Fibroblast of gingiva (primary cell): ENCODE data around the gene VWA3B.
"Not testable (repeated sequence)": the region's sequence is repeated elsewhere in the genome, so short reads cannot be mapped to it uniquely, and the experiment has no call there.

Experiments used
- DNase-seq: peaks from one replicate; pipeline ENCODE4 v3.0.0-alpha.2; 2011; ENCODE audit warnings: low read depth

The VWA3B gene

GRCh38 chr2:98086491-98087446 is at the start of gene VWA3B:
Gene VWA3B, plus strand, starts transcription at chr2:98087167. Its CDS starts 5,926 bp downstream, at chr2:98093093.
- peak; percentile 18 for DNase-seq

DNA sequence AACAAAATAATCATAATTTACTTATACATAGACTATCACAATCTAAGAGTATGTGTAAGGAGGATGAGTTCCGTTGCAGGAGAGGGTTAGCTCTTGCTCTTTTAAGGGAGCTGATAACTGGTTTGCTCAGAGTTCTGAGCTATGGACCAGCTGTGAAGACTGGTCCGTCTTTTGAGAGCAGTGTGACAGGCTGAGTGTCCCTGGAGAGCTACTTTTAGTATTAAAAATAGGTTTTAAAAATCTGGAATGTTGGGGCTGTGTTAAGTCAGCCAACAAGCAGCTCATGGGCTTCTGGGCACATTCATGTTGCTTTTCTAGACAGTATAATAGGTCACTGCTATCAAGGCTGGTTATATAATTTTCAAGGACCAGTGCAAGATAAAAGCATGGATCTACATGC is 49.8 kb upstream of the VWA3B start:
- no peak for DNase-seq

DNA sequence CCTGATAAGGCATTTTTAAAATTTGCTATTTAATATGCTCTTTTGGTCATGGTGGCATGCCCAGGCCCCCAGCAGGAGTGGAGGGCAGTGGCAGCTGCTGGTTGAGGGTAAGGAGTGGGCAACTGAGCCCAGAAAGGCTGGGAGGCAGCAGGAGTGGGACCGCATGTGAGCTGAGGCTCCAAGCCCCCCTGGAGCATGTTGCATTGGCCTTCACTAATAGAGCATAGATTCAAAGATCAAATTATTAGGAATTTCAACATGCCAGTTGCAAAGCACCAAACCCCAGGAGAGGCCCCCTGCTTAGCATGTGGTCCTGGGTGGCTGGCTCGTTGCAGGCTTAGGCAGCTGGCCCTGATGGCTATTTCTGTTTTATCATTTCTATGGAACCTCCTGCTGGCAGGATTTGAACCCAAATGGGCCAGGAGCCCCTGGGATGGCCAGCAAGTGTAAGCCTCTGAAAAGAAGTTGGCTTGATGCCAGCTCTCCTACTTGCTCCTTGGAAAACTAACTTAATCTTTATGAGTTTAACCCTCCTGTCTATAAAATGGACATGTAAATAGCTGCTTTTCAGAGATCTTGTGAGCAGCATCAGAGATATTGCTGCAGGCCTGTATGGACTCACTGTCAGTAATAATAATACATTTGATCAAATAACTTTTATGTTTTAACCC is 49.2 kb upstream of the VWA3B start:
- no peak for DNase-seq

- DNase-seq: no peak
Observed at GRCh38 chr2:98039085-98039756, 47.7 kb upstream of the VWA3B start.

- no peak for DNase-seq
Observed at GRCh38 chr2:98040331-98040939, 46.5 kb upstream of the VWA3B start.

- no peak for DNase-seq
Observed at GRCh38 chr2:98043101-98043500, 43.9 kb upstream of the VWA3B start.

DNA sequence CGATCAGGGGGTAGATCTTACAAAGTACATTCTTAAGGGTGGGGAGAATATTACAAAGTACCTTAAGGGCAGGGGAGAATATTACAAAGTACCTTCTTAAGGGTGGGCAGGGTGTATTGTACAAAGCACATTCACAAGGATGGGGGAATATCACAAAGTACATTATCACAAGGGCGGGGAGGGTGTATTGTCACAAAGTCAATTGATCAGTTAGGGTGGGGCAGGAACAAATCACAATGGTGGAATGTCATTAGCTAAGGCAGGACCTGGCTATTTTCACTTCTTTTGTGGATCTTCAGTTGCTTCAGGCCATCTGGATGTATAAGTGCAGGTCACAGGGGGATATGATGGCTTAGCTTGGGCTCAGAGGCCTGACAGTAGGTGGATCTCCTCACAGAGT is 42.2 kb upstream of the VWA3B start:
- DNase-seq: not testable (repeated sequence)

GRCh38 chr2:98050070-98050469 is 36.9 kb upstream of the VWA3B start:
- no peak for DNase-seq

DNA sequence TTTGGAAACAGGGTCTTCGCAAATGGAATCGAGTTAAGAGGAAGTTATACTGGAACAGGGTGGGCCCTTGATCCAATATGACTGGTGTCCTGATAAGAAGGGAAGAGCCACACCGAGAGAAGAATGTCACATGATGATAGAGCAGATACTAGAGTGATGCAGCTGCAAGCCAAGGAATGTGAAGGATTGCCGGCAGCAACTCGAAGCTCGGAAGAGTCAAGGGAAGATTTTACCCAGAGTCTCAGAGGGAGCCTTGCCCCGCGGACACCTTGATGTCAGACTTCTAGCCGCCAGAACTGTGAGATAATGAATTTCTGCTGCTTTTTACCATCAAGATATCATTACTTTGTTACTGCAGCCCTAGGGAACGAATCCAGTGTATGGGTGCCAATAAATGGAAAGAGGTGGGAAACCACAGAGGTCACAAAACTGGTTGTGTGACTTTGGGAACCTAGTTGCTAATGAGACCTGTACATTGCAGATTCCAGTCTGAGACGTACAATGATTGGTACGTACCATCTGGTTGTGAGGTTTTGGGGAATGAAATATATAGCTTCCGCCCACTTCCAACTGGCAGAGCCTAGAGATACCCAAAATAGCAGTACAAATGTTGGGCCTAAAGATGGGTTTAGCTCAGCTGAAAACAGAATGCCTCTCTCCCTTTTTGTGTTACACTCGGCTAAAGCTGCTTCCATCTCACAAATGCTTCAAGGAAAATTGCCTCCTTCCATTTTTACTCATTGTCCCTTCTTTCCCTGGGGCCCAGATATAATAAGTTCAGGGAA is 28.6 kb upstream of the VWA3B start:
- no peak for DNase-seq

DNA sequence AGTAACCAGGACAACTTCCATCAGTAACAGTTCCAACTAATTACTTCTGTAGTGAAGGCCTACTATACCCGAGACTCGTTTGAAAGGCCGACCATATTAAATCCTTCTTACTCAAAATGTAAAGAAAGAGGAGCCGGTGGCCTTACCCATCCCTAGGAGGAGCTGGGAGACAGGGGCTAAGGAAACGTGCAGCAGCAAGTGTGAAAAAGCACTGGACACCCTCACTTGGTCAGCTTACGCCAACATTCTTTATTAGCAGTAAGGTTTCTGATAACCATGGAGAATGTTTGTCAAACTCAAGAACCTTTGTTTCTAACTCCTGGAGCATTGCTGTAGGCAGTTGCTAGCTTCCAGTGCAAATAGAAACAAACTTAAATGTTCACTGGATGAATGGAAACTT is 26.7 kb upstream of the VWA3B start:
- DNase-seq: no peak

DNA sequence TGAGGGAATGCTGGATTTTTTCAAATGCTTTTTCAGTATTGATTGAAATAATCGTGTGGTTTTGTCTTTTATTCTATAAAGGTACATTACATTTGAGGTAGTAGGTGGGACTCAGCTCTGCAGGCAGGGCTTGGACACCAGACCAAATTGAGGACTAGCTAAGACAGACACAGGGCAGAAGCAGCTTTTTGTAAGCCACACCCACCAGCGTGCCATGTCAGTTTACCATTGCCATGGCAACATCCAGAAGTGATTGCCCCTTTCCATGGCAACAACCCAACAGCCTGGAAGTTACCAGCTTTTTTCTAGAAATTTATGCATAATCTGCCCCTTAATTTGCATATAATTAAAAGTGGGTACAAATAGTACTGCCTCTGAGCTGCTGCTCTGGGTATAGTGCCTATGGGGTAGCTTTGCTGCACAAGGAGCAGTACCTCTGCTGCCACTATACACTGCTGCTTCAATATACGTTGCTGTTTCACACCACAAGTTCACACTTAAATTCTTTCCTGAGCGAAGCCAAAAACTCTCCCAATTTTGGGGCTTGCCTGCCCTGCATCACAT is 23.6 kb upstream of the VWA3B start:
- DNase-seq: no peak

- no peak for DNase-seq
Observed at GRCh38 chr2:98065808-98066207, 21.2 kb upstream of the VWA3B start.

DNA sequence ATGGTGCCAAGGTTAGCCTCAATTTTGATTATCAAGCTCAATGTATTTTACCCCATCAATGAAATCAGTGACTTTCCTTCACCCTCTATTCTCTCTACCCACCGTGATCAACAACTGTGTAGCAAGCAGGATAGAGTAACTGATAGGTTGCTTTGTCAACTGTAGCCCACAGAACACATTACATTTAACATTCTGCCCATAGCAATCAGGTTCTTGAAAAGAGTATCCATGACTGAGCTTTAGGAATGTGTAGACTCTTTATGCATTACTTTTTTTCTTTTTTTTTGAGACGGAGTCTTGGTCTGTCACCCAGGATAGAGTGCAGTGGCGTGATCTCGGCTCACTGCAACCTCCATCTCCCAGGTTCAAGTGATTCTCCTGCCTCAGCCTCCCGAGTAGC is 19.8 kb upstream of the VWA3B start:
- DNase-seq: no peak

- no peak for DNase-seq
Observed at GRCh38 chr2:98070081-98070480, 16.9 kb upstream of the VWA3B start.

GRCh38 chr2:98072442-98072841 is 14.5 kb upstream of the VWA3B start:
- DNase-seq: no peak

DNA sequence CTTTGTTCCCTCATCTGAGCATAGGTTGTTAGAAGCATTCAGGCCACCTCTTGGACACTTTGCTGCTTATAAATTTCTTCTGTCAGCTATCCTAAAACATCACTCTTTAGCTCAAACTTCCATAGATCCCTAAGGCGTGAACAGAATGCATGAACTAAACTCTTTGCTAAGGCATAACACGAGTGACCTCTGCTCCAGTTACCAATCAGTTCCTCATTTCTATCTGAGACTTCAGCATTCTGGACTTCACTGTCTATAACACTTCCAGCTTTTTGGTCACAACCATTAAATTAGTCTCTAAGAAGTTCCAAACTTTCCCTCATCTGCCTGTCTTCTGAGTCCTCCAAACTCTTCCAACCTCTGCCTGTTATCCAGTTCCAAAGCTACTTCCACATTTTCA is 8.3 kb upstream of the VWA3B start:
- no peak for DNase-seq

DNA sequence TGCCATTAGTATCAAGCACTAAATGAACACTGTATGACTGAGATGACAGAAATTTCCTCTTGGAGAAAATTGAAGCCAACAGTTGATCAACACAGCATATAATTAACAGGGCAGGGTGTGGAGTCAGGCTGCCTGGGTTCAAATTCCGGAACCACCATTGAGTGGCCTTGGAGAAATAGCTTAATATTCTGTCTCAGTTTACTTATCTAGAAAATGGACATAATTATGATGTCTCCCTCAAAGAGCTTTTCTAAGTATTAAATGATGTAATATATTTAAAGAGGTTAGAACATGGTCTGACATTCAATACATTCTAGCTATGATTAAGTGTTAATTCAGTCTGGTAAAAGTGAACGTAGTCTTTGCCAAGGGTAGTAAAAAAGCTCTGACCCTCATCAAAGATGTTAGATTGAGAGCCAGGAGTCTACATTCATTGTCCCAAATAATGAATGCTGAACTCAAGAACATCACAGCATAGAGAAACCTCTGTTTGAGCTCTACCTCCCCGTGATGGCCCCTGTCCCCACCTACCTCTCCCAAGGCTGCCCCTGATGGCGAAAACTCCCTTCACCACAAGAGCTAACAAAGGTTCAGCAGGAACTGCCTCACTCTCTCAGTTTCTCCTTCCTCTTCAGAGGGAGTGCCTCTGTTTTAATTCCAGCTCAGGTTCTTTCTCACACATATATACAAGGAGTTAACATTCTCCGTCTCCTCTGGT is 2.7 kb upstream of the VWA3B start:
- DNase-seq: no peak

DNA sequence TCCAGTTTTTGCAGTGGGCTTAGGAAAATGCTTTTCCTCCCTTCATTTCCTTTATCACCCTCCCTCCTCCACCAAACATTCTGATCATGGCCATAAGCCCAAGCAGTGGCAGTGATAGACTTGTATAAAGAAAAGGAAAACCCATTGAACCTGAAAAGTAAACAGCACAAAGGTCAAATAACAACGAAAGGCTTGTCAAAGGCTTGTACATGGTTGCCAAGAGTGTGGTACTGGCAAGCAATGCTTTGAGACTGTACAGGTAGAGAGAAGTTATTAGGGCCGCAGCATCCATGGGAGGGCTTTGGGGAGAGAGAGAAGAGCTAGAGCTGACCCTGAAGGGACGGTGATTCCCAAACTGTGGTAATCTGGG is 2.1 kb upstream of the VWA3B start:
- no peak for DNase-seq

DNA sequence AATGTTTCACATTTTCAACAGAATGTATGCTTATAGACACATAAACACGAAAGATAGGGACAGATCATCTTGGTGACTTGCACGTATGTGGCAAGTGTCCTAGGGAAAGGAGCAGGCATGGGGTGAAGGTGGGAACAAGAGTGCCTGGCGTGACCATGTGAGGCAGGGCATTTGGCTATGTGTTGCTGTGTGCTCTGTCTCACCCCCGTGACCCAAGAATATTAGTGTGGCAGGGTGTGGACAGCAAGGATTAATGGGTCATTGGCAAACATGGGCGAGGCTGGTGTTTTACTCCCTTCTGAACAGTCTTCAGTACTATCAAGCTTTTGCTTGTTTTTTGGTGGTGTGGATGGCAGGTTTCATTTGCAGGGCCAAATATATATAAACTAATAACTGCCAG is 1.3 kb upstream of the VWA3B start:
- DNase-seq: no peak

DNA sequence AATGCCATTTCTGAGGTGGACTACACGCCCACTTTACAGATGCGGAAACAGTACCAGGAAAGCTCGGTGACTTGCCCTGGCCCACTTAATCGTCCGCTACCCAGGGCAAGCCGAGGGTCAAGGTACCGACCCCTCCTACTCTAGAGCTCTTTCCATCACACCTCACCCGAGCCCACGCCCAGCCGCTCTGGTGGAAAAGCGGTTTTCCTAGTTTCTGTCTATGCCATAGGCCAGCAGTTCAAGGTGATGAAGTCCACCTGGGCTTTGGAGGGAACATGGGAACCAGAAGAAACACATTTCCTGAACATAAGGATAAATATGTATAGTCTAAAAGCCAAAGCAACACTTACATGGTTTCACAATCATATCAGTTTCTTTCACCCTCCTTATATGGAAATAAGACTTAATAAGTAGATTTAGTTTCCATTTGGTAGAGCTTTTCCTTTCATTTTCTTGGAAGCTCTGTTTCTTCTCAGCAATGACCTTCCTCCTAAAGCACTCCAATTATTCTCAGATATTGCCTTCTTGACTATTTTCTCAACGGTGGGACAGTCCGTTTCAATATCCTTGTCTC is 567 bp downstream of the VWA3B start:
- no peak for DNase-seq
